Renal cortex interstitium (tissue), 3 donors: ENCODE measurements around the gene SNX15. TPM values are rescaled to one million over a fixed set of nuclear protein-coding genes. Genes with fewer than 3 reads are reported as not detected.

ENCODE experiments used
- polyA plus RNA-seq, 3 donors: library from polyadenylated mRNA; unstranded; fragments of 120-200 nt; gene quantifications; one replicate each; pipeline ENCODE4 v1.2.1, GENCODE V29; 2013; ENCODE audit not compliant: insufficient read length in 3 of 3

SNX15 gene
- polyA plus RNA-seq, 3 donors = 21.4 to 33.1 (median 27.1) TPM

Other genes with a start within 250 kb of the SNX15 start
- 100 to 1,000 TPM; 346 to 463 (median 385) TPM for gene SF1, start 248.9 kb upstream of the SNX15 start, polyA plus RNA-seq
- gene MAP4K2, start 224.2 kb upstream of the SNX15 start, polyA plus RNA-seq = 10 to 100 TPM; 14.9 to 23.3 (median 19.5) TPM
- 10 to 100 TPM; 34.3 to 43.5 (median 41.9) TPM for gene MEN1, start 216.9 kb upstream of the SNX15 start, polyA plus RNA-seq
- gene CDC42BPG, start 182.8 kb upstream of the SNX15 start, polyA plus RNA-seq = 1 to 10 TPM; 4.0 to 6.3 (median 5.8) TPM
- 10 to 100 TPM; 54.8 to 67.9 (median 60.8) TPM for gene EHD1, start 148.8 kb upstream of the SNX15 start, polyA plus RNA-seq
- gene ATG2A, start 110.2 kb upstream of the SNX15 start, polyA plus RNA-seq = 10 to 100 TPM; 16.7 to 25.3 (median 21.7) TPM
- gene PPP2R5B, start 102.8 kb upstream of the SNX15 start, polyA plus RNA-seq = 10 to 100 TPM; 15.2 to 18.4 (median 16.1) TPM
- gene GPHA2, start 91.5 kb upstream of the SNX15 start, polyA plus RNA-seq = 1 to 10 TPM; 1.6 to 3.0 (median 2.4) TPM
- gene MAJIN, start 55.3 kb upstream of the SNX15 start, polyA plus RNA-seq = 1 to 10 TPM in 2 of 3 donors, under 1 TPM in 1; 0.76 to 1.2 (median 1.1) TPM
- gene BATF2, start 30.5 kb upstream of the SNX15 start, polyA plus RNA-seq = 1 to 10 TPM; 2.3 to 3.5 (median 3.0) TPM
- 10 to 100 TPM; 49.0 to 73.9 (median 63.6) TPM for gene ARL2, start 13.3 kb upstream of the SNX15 start, polyA plus RNA-seq
- 10 to 100 TPM in 2 of 3 donors, 1 to 10 TPM in 1; 8.8 to 18.6 (median 10.5) TPM for gene SAC3D1, start 13.8 kb downstream of the SNX15 start, polyA plus RNA-seq
- 10 to 100 TPM in 2 of 3 donors, 1 to 10 TPM in 1; 9.5 to 14.5 (median 10.7) TPM for gene NAALADL1, start 31.1 kb downstream of the SNX15 start, polyA plus RNA-seq
- 10 to 100 TPM; 16.3 to 24.5 (median 20.1) TPM for gene CDCA5, start 56.6 kb downstream of the SNX15 start, polyA plus RNA-seq
- 10 to 100 TPM; 26.6 to 38.4 (median 30.7) TPM for gene ZFPL1, start 56.8 kb downstream of the SNX15 start, polyA plus RNA-seq
- gene VPS51, start 68.8 kb downstream of the SNX15 start, polyA plus RNA-seq = 100 to 1,000 TPM in 2 of 3 donors, 10 to 100 TPM in 1; 85.0 to 146 (median 138) TPM
- 10 to 100 TPM; 66.3 to 91.9 (median 82.8) TPM for gene TM7SF2, start 84.4 kb downstream of the SNX15 start, polyA plus RNA-seq
- gene ZNHIT2, start 90.3 kb downstream of the SNX15 start, polyA plus RNA-seq = 1 to 10 TPM; 5.3 to 9.4 (median 9.1) TPM
- gene FAU, start 94.7 kb downstream of the SNX15 start, polyA plus RNA-seq = 100 to 1,000 TPM; 528 to 810 (median 808) TPM
- 10 to 100 TPM; 55.7 to 59.3 (median 57.2) TPM for gene MRPL49, start 94.9 kb downstream of the SNX15 start, polyA plus RNA-seq
- gene SYVN1, start 107.1 kb downstream of the SNX15 start, polyA plus RNA-seq = 10 to 100 TPM; 47.9 to 53.6 (median 52.1) TPM
- not detected for gene SPDYC, start 142.8 kb downstream of the SNX15 start, polyA plus RNA-seq
- gene CAPN1, start 154.5 kb downstream of the SNX15 start, polyA plus RNA-seq = 100 to 1,000 TPM in 2 of 3 donors, 10 to 100 TPM in 1; 82.9 to 105 (median 104) TPM
- 10 to 100 TPM; 23.8 to 31.1 (median 27.8) TPM for gene POLA2, start 234.5 kb downstream of the SNX15 start, polyA plus RNA-seq